ENCODE measurements around the gene RPS6KL1. TPM values are rescaled to one million over a fixed set of nuclear protein-coding genes. Genes with fewer than 3 reads are reported as not detected.

The RPS6KL1 gene
- total RNA-seq, 1 donor from 2014 or later, result 0.97 TPM

GRCh38 chr14:74954947-74955228 lies 31.8 kb upstream of the RPS6KL1 start:
- Mint-ChIP-seq H3K4me1 (ENCODE audit: unreplicated experiment) (peaks cover 11% of the 10 kb centered on the region), H3K36me3 (ENCODE audit: unreplicated experiment) (no peaks in the 10 kb centered on the region), H3K4me3 (ENCODE audit: unreplicated experiment) (peak overlapping the region; percentile 38), H3K9me3 (ENCODE audit: unreplicated experiment) (no peaks in the 10 kb centered on the region), H3K27ac (ENCODE audit: unreplicated experiment) (no peak overlapping the region), H3K27me3 (ENCODE audit: unreplicated experiment) (no peaks in the 10 kb centered on the region)
- no peak for DNase-seq (ENCODE audit: extremely low spot score, unreplicated experiment)
- no peak for TF ChIP-seq CTCF (IDR thresholded peaks at IDR 0.05)

GRCh38 chr14:74954232-74954946 lies 31.3 kb upstream of the RPS6KL1 start:
- TF ChIP-seq CTCF (IDR thresholded peaks at IDR 0.05), result no peak
- no peak overlapping the region for H3K27ac Mint-ChIP-seq (ENCODE audit: unreplicated experiment)
- H3K9me3 Mint-ChIP-seq (ENCODE audit: unreplicated experiment), result no peaks in the 10 kb centered on the region
- no peaks in the 10 kb centered on the region for H3K36me3 Mint-ChIP-seq (ENCODE audit: unreplicated experiment)
- H3K4me1 Mint-ChIP-seq (ENCODE audit: unreplicated experiment), result peaks cover 11% of the 10 kb centered on the region
- H3K27me3 Mint-ChIP-seq (ENCODE audit: unreplicated experiment), result no peaks in the 10 kb centered on the region
- peak overlapping the region; percentile 10 for H3K4me3 Mint-ChIP-seq (ENCODE audit: unreplicated experiment)
- DNase-seq (ENCODE audit: extremely low spot score, unreplicated experiment), result no peak

GRCh38 chr14:74953686-74954085 lies 30.6 kb upstream of the RPS6KL1 start:
- no peaks in the 10 kb centered on the region for H3K27me3 Mint-ChIP-seq (ENCODE audit: unreplicated experiment)
- DNase-seq (ENCODE audit: extremely low spot score, unreplicated experiment), result no peak
- H3K27ac Mint-ChIP-seq (ENCODE audit: unreplicated experiment), result no peak overlapping the region
- peaks cover 11% of the 10 kb centered on the region for H3K4me1 Mint-ChIP-seq (ENCODE audit: unreplicated experiment)
- H3K36me3 Mint-ChIP-seq (ENCODE audit: unreplicated experiment), result no peaks in the 10 kb centered on the region
- no peak overlapping the region for H3K4me3 Mint-ChIP-seq (ENCODE audit: unreplicated experiment)
- no peak for TF ChIP-seq CTCF (IDR thresholded peaks at IDR 0.05)
- no peaks in the 10 kb centered on the region for H3K9me3 Mint-ChIP-seq (ENCODE audit: unreplicated experiment)

GRCh38 chr14:74952697-74953484 lies 29.8 kb upstream of the RPS6KL1 start:
- H3K9me3 Mint-ChIP-seq (ENCODE audit: unreplicated experiment), result no peaks in the 10 kb centered on the region
- no peaks in the 10 kb centered on the region for H3K36me3 Mint-ChIP-seq (ENCODE audit: unreplicated experiment)
- H3K27ac Mint-ChIP-seq (ENCODE audit: unreplicated experiment), result no peak overlapping the region
- no peaks in the 10 kb centered on the region for H3K27me3 Mint-ChIP-seq (ENCODE audit: unreplicated experiment)
- H3K4me3 Mint-ChIP-seq (ENCODE audit: unreplicated experiment), result no peak overlapping the region
- no peak for DNase-seq (ENCODE audit: extremely low spot score, unreplicated experiment)
- H3K4me1 Mint-ChIP-seq (ENCODE audit: unreplicated experiment), result peaks cover 11% of the 10 kb centered on the region
- TF ChIP-seq CTCF (IDR thresholded peaks at IDR 0.05), result no peak

GRCh38 chr14:74952180-74952665 lies 29.2 kb upstream of the RPS6KL1 start:
- TF ChIP-seq CTCF (IDR thresholded peaks at IDR 0.05), result no peak
- DNase-seq (ENCODE audit: extremely low spot score, unreplicated experiment), result no peak
- H3K4me3 Mint-ChIP-seq (ENCODE audit: unreplicated experiment), result no peak overlapping the region
- peaks cover 11% of the 10 kb centered on the region for H3K4me1 Mint-ChIP-seq (ENCODE audit: unreplicated experiment)
- H3K9me3 Mint-ChIP-seq (ENCODE audit: unreplicated experiment), result no peaks in the 10 kb centered on the region
- H3K27ac Mint-ChIP-seq (ENCODE audit: unreplicated experiment), result no peak overlapping the region
- no peaks in the 10 kb centered on the region for H3K27me3 Mint-ChIP-seq (ENCODE audit: unreplicated experiment)
- no peaks in the 10 kb centered on the region for H3K36me3 Mint-ChIP-seq (ENCODE audit: unreplicated experiment)
